Measurements from ENCODE around the gene NOD2. TPM values are rescaled to one million over a fixed set of nuclear protein-coding genes. Genes with fewer than 3 reads are reported as not detected.

The NOD2 gene
- total RNA-seq, 1 experiment from 2014 or later = 0.70 TPM

DNA sequence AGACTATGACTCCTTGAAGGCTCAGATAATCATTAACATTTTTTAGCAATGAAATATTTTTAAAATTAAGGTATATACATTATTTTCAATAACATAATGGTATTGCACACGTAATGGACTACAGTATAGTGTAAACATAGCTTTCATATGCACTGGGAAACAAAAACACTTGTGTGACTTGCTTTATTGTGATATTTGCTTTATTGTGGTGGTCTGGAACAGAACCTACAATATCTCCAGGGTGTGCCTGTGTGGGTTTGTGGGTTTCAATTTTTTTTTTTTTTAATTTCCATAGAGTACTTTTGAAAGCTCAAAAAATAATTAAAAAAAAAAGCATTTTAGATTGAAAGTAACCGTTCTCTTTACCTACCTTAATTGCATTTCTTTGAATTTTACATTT, 73.8 kb downstream of the NOD2 start:
- no peaks in the 10 kb centered on the region for H3K79me2 ChIP-seq (ENCODE audit: low read depth)
- no peaks in the 10 kb centered on the region for H3K27me3 ChIP-seq (ENCODE audit: insufficient read depth, low read depth)
- no peak overlapping the region for H3K27ac ChIP-seq
- H3K36me3 ChIP-seq (ENCODE audit: low read depth) = no peaks in the 10 kb centered on the region
- H4K20me1 ChIP-seq (ENCODE audit: insufficient read depth) = no peaks in the 10 kb centered on the region
- ChIA-PET CTCF (no interaction called here), POLR2A (ENCODE audit: unreplicated experiment) (interaction anchor here (0.7 kb wide), 1 partner anchor 99 kb away, joined by 5 read pairs; no protein-coding TSS in a partner anchor)
- no peak overlapping the region for H3K4me3 ChIP-seq
- H3K4me1 ChIP-seq (replicated peaks; ENCODE audit: insufficient read depth) = no peaks in the 10 kb centered on the region
- H3K9me3 ChIP-seq (ENCODE audit: insufficient read depth, low read depth) = no peaks in the 10 kb centered on the region; the same call in 1 of the 2 replicates
- H3K9me2 ChIP-seq (ENCODE audit: insufficient read depth) = no peaks in the 10 kb centered on the region
- no peak for TF ChIP-seq EZH2 (IDR thresholded peaks at IDR 0.05; ENCODE audit: low read depth)
- TF ChIP-seq, protein P1, sequence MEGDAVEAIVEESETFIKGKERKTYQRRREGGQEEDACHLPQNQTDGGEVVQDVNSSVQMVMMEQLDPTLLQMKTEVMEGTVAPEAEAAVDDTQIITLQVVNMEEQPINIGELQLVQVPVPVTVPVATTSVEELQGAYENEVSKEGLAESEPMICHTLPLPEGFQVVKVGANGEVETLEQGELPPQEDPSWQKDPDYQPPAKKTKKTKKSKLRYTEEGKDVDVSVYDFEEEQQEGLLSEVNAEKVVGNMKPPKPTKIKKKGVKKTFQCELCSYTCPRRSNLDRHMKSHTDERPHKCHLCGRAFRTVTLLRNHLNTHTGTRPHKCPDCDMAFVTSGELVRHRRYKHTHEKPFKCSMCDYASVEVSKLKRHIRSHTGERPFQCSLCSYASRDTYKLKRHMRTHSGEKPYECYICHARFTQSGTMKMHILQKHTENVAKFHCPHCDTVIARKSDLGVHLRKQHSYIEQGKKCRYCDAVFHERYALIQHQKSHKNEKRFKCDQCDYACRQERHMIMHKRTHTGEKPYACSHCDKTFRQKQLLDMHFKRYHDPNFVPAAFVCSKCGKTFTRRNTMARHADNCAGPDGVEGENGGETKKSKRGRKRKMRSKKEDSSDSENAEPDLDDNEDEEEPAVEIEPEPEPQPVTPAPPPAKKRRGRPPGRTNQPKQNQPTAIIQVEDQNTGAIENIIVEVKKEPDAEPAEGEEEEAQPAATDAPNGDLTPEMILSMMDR (conservative IDR thresholded peaks at IDR 0.05) = no peak
- H3K4me2 ChIP-seq = no peak overlapping the region
- H2AFZ ChIP-seq = no peak overlapping the region
- intact Hi-C loops (cut with micrococcal nuclease; ENCODE audit: unreplicated experiment) = no loop called here
- BruUV-seq (replicated peaks) = no TSS peak
- no peaks in the 10 kb centered on the region for H3F3A ChIP-seq (ENCODE audit: insufficient read depth, low read depth)
- DNase-seq = no peak

DNA sequence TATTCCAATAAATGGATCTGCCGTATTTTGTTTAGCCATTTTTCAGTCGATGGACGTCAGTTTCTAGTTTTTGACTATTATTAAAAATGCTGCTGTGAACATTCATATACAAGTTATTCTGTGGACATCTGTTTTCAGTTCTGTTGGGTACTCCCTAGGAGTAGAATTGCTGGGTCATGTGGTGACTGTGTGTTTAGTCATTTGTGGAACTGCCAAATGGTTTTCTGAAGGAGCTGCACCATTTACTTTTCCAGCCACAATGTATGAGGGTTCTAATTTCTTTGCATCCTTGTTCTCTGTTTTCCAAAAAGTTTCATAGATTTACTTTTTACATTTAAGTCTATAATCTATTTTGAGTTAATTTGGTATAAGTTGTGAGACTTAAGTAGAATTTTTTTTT, 78.0 kb downstream of the NOD2 start:
- Histone ChIP-seq H4K20me1 (ENCODE audit: insufficient read depth) (no peaks in the 10 kb centered on the region), H3K36me3 (ENCODE audit: low read depth) (no peaks in the 10 kb centered on the region), H3K4me3 (no peak overlapping the region), H3K9me2 (ENCODE audit: insufficient read depth) (no peaks in the 10 kb centered on the region), H2AFZ (no peak overlapping the region), H3K79me2 (ENCODE audit: low read depth) (no peaks in the 10 kb centered on the region), H3K4me1 (replicated peaks; ENCODE audit: insufficient read depth) (no peaks in the 10 kb centered on the region), H3F3A (ENCODE audit: insufficient read depth, low read depth) (no peaks in the 10 kb centered on the region), H3K27me3 (ENCODE audit: insufficient read depth, low read depth) (no peaks in the 10 kb centered on the region), H3K4me2 (no peak overlapping the region), H3K27ac (no peak overlapping the region), H3K9me3 (ENCODE audit: insufficient read depth, low read depth) (no peaks in the 10 kb centered on the region)
- ChIA-PET POLR2A (ENCODE audit: unreplicated experiment) (no interaction called here), CTCF (no interaction called here)
- intact Hi-C loops (cut with micrococcal nuclease; ENCODE audit: unreplicated experiment) = no loop called here
- DNase-seq = no peak
- TF ChIP-seq, protein P1 (conservative IDR thresholded peaks at IDR 0.05) = no peak
- no peak for TF ChIP-seq EZH2 (IDR thresholded peaks at IDR 0.05; ENCODE audit: low read depth)
- no TSS peak for BruUV-seq (replicated peaks)

DNA sequence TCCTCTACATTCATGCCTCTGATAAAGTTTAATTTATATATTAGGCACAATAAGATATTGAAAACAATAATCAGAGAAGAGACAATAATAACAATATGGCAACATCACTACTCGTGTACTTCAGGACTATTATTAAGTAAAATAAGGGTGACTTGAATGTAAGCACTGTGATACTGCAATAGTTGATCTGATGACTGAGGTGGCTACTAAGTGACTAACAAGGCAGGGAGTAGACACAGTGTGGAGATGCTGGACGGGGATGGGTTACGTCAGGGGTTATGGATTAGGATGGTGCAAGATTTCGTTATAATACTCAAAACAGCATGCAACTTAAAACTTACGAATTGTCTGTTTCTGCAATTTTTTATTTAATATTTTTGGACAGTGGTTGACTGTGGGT, 81.0 kb downstream of the NOD2 start:
- no peak overlapping the region for H3K27ac ChIP-seq
- no peak overlapping the region for H3K4me3 ChIP-seq
- no peaks in the 10 kb centered on the region for H3K79me2 ChIP-seq (ENCODE audit: low read depth)
- intact Hi-C loops (cut with micrococcal nuclease; ENCODE audit: unreplicated experiment) = no loop called here
- no TSS peak for BruUV-seq (replicated peaks)
- no peak for DNase-seq
- POLR2A ChIA-PET (ENCODE audit: unreplicated experiment) = no interaction called here
- CTCF ChIA-PET = no interaction called here
- no peaks in the 10 kb centered on the region for H3K9me3 ChIP-seq (ENCODE audit: insufficient read depth, low read depth)
- TF ChIP-seq EZH2 (IDR thresholded peaks at IDR 0.05; ENCODE audit: low read depth) = no peak
- TF ChIP-seq, protein P1 (conservative IDR thresholded peaks at IDR 0.05) = no peak
- no peak overlapping the region for H2AFZ ChIP-seq
- H3K4me2 ChIP-seq = no peak overlapping the region
- H3K36me3 ChIP-seq (ENCODE audit: low read depth) = no peaks in the 10 kb centered on the region
- H3K4me1 ChIP-seq (replicated peaks; ENCODE audit: insufficient read depth) = no peaks in the 10 kb centered on the region
- H4K20me1 ChIP-seq (ENCODE audit: insufficient read depth) = no peaks in the 10 kb centered on the region
- H3F3A ChIP-seq (ENCODE audit: insufficient read depth, low read depth) = no peaks in the 10 kb centered on the region
- no peaks in the 10 kb centered on the region for H3K27me3 ChIP-seq (ENCODE audit: insufficient read depth, low read depth)
- no peaks in the 10 kb centered on the region for H3K9me2 ChIP-seq (ENCODE audit: insufficient read depth)
